OCI-LY7 (cell line): Measurements from ENCODE around the gene ROBO1.

ENCODE experiments used
- EZH2phosphoT487 ChIP-seq: fragments of 200-600 bp; sonication (generic); IDR thresholded peaks from 2 replicates; pipeline ENCODE4 v1.6.1; 2018; ENCODE audit warnings: low read depth, borderline replicate concordance, mild to moderate bottlenecking, mixed run types, antibody characterized with exemption, low read length, moderate library complexity, mixed read lengths
- TF ChIP-seq, protein P1 (sequence below): fragments of 200-600 bp; sonication (generic); conservative IDR thresholded peaks from 2 replicates; pipeline ENCODE4 v1.5.1; 2014; ENCODE audit warnings: mild to moderate bottlenecking, antibody characterized with exemption, low read length, moderate library complexity, mixed read lengths

DNA sequence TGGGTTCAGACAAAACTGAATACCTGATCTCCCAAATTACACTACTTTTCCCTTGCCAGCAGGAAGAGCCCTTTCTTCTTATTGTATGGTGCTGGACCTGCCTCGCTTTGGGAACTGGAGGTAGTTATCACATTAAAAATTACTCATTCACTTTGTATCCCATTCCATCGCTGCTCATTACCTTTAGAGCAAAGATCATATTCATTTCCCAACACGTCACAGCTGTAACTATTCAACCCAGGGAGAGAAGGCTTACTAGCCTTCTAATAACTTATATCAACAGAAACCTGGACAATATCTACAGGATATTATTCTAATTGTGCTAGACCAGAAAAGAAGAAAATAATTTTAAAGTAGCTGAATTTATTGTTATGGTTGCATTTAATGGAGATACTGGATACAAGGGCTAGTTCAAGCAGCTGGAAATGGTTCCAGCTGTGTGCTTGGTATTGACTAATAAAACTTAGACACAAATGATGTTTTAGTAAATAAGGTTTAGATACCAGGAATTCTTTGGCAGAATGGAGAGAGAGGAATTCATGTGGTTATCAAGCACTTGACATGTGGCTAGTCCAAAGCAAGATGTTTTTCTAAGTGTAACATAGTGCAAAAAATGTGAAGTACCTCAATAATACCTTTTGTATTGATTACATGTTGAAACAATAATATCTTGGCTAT is 656.3 kb downstream of the ROBO1 start:
- TF ChIP-seq, protein P1, sequence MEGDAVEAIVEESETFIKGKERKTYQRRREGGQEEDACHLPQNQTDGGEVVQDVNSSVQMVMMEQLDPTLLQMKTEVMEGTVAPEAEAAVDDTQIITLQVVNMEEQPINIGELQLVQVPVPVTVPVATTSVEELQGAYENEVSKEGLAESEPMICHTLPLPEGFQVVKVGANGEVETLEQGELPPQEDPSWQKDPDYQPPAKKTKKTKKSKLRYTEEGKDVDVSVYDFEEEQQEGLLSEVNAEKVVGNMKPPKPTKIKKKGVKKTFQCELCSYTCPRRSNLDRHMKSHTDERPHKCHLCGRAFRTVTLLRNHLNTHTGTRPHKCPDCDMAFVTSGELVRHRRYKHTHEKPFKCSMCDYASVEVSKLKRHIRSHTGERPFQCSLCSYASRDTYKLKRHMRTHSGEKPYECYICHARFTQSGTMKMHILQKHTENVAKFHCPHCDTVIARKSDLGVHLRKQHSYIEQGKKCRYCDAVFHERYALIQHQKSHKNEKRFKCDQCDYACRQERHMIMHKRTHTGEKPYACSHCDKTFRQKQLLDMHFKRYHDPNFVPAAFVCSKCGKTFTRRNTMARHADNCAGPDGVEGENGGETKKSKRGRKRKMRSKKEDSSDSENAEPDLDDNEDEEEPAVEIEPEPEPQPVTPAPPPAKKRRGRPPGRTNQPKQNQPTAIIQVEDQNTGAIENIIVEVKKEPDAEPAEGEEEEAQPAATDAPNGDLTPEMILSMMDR = no peak
- TF ChIP-seq EZH2phosphoT487 = no peak
